H1 (cell line): ENCODE results near the gene DCLRE1A.

Experiments
- BRCA1 ChIP-seq: IDR thresholded peaks from 2 replicates; pipeline ENCODE4 v1.6.1; 2012; ENCODE audit warnings: low read depth, low read length, improper control_type of control experiment
- CREB1 ChIP-seq: IDR thresholded peaks from 2 replicates; pipeline ENCODE4 v1.6.1; 2012; ENCODE audit warnings: inconsistent platforms
- EP300 ChIP-seq, 2 experiments: IDR thresholded peaks; 1 replicate in 1 of 2; 2 replicates in 1 of 2; pipeline ENCODE4 v1.6.1; 2011 to 2012; ENCODE audit warnings: low read depth in 2 of 2, low read length in 2 of 2, mild to moderate bottlenecking in 2 of 2, borderline replicate concordance in 1 of 2, inconsistent platforms in 1 of 2, moderate library complexity in 1 of 2
- EZH2 ChIP-seq: fragments of 200-600 bp; sonication (generic); IDR thresholded peaks from 2 replicates; pipeline ENCODE4 v1.7.1; 2012; ENCODE audit warnings: low read depth, mild to moderate bottlenecking, moderate library complexity, low read length, inconsistent platforms; ENCODE audit not compliant: severe bottlenecking
- GABPA ChIP-seq: IDR thresholded peaks from 2 replicates; pipeline ENCODE4 v1.6.1; 2011; ENCODE audit warnings: mild to moderate bottlenecking, low read length, moderate library complexity, borderline replicate concordance; ENCODE audit not compliant: insufficient read depth
- JUND ChIP-seq: IDR thresholded peaks from 2 replicates; pipeline ENCODE4 v1.6.1; 2011; ENCODE audit warnings: mild to moderate bottlenecking, improper control_type of control experiment, low read length
- MAFK ChIP-seq: IDR thresholded peaks from 2 replicates; pipeline ENCODE4 v1.6.1; 2012; ENCODE audit warnings: low read depth, mild to moderate bottlenecking, improper control_type of control experiment, low read length
- POLR2A ChIP-seq, 2 experiments: IDR thresholded peaks; 1 replicate in 1 of 2; 2 replicates in 1 of 2; pipeline ENCODE4 v1.6.1; 2011; ENCODE audit warnings: low read depth in 2 of 2, low read length in 2 of 2, mild to moderate bottlenecking in 2 of 2; ENCODE audit errors: control extremely low read depth in 1 of 2
- RBBP5 ChIP-seq: IDR thresholded peaks from 2 replicates; pipeline ENCODE4 v1.7.1; 2012; ENCODE audit warnings: low read depth, mild to moderate bottlenecking, inconsistent platforms, low read length, moderate library complexity, borderline replicate concordance
- RFX5 ChIP-seq: IDR thresholded peaks from 2 replicates; pipeline ENCODE4 v1.6.1; 2011; ENCODE audit warnings: low read depth, low read length, improper control_type of control experiment, borderline replicate concordance
- SAP30 ChIP-seq: fragments of 300-600 bp; sonication (generic); IDR thresholded peaks from 2 replicates; pipeline ENCODE4 v1.7.1; 2012; ENCODE audit warnings: low read length, moderate library complexity, mild to moderate bottlenecking, inconsistent platforms; ENCODE audit not compliant: insufficient read depth, insufficient replicate concordance
- TF ChIP-seq, protein P1 (sequence below), 3 experiments: IDR thresholded peaks; 1 replicate in 2 of 3; 2 replicates in 1 of 3; pipeline versions ENCODE4 v1.5.1 to v1.6.1; 2011; ENCODE audit warnings: low read length in 3 of 3, mild to moderate bottlenecking in 3 of 3, inconsistent platforms in 2 of 3, low read depth in 1 of 3, moderate library complexity in 1 of 3; ENCODE audit not compliant: insufficient read depth in 1 of 3; ENCODE audit errors: control extremely low read depth in 1 of 3

DNA sequence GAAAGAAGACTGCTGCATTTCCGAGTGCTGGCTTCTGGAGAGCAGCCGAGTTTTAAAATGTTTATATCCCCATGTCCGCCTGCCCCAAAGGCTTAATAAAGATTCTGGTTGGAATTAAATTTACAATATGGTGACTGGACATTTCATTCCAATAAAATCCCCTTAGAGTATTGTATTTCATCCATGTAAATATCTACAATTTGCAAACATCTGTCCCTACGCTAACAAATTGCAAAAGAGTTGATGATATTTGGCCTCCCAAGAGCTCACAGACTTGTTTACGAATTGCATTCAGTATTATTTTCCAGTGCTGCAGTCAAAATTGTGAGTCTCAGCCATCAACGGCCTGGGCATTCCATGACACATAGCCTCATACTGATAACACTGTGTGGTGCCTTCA, 52.3 kb downstream of the DCLRE1A start:
- no peak for TF ChIP-seq EZH2
- no peak for TF ChIP-seq EP300 (IDR thresholded peaks at IDR 0.05; ENCODE audit: borderline replicate concordance in 1 of 2, low read depth in 2 of 2, low read length in 2 of 2)
- TF ChIP-seq GABPA, result no peak
- TF ChIP-seq, protein P1, sequence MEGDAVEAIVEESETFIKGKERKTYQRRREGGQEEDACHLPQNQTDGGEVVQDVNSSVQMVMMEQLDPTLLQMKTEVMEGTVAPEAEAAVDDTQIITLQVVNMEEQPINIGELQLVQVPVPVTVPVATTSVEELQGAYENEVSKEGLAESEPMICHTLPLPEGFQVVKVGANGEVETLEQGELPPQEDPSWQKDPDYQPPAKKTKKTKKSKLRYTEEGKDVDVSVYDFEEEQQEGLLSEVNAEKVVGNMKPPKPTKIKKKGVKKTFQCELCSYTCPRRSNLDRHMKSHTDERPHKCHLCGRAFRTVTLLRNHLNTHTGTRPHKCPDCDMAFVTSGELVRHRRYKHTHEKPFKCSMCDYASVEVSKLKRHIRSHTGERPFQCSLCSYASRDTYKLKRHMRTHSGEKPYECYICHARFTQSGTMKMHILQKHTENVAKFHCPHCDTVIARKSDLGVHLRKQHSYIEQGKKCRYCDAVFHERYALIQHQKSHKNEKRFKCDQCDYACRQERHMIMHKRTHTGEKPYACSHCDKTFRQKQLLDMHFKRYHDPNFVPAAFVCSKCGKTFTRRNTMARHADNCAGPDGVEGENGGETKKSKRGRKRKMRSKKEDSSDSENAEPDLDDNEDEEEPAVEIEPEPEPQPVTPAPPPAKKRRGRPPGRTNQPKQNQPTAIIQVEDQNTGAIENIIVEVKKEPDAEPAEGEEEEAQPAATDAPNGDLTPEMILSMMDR (IDR thresholded peaks at IDR 0.05; ENCODE audit: control extremely low read depth in 1 of 3, insufficient read depth in 1 of 3, low read depth in 1 of 3, low read length in 3 of 3), result no peak
- TF ChIP-seq CREB1, result no peak
- TF ChIP-seq BRCA1, result no peak
- no peak for TF ChIP-seq MAFK
- TF ChIP-seq RBBP5, result no peak
- TF ChIP-seq JUND, result no peak
- TF ChIP-seq RFX5, result no peak
- TF ChIP-seq POLR2A (IDR thresholded peaks at IDR 0.05; ENCODE audit: control extremely low read depth in 1 of 2, low read depth in 2 of 2, low read length in 2 of 2), result no peak
- TF ChIP-seq SAP30, result no peak
